NT2/D1 (cell line): ENCODE data around the gene SUN5.

Experiments used
- DNase-seq: peaks from one replicate; pipeline ENCODE4 v3.0.0-alpha.2; 2011; ENCODE audit warnings: low read depth, low spot score
- H3K27me3 ChIP-seq: 2 replicates; pipeline ENCODE4 v1.6.0; 2011; ENCODE audit warnings: mild to moderate bottlenecking; ENCODE audit not compliant: insufficient read length, insufficient read depth
- H3K36me3 ChIP-seq: 2 replicates; pipeline ENCODE4 v1.6.1; 2011; ENCODE audit warnings: mild to moderate bottlenecking, low read length, mixed read lengths; ENCODE audit not compliant: insufficient read depth, insufficient read length
- H3K4me1 ChIP-seq: 2 replicates; pipeline ENCODE4 v1.5.1; 2011; ENCODE audit not compliant: insufficient read depth, insufficient read length
- H3K4me3 ChIP-seq: 2 replicates; pipeline ENCODE4 v1.5.1; 2011; ENCODE audit warnings: low read depth; ENCODE audit not compliant: insufficient read length
- H3K9ac ChIP-seq: 2 replicates; pipeline ENCODE4 v1.6.0; 2011; ENCODE audit warnings: low read depth; ENCODE audit not compliant: insufficient read length
- H3K9me3 ChIP-seq: 2 replicates; pipeline ENCODE4 v1.5.1; 2011; ENCODE audit warnings: mild to moderate bottlenecking, low read length; ENCODE audit not compliant: insufficient read depth
- SUZ12 ChIP-seq: IDR thresholded peaks from 2 replicates; pipeline ENCODE4 v1.6.1; 2011; ENCODE audit not compliant: insufficient read length, insufficient read depth; ENCODE audit errors: extremely low read depth
- YY1 ChIP-seq: IDR thresholded peaks from 2 replicates; pipeline ENCODE4 v1.6.1; 2011; ENCODE audit not compliant: insufficient read length, insufficient read depth
- ZNF274 ChIP-seq: IDR thresholded peaks from 2 replicates; pipeline ENCODE4 v1.6.1; 2011; ENCODE audit warnings: mild to moderate bottlenecking, low read depth, low read length

The SUN5 gene

GRCh38 chr20:33016581-33017109, 12.4 kb upstream of the SUN5 start:
- Histone ChIP-seq H3K9me3 (no peaks in the 10 kb centered on the region), H3K36me3 (no peaks in the 10 kb centered on the region), H3K4me1 (peaks cover 8% of the 10 kb centered on the region), H3K27me3 (peaks cover 3% of the 10 kb centered on the region), H3K9ac (no peak overlapping the region), H3K4me3 (no peak overlapping the region)
- no peak for DNase-seq
- no peak for TF ChIP-seq ZNF274

GRCh38 chr20:33015700-33016580, 11.7 kb upstream of the SUN5 start:
- TF ChIP-seq SUZ12 (no peak), ZNF274 (no peak), YY1 (no peak)
- no peak for DNase-seq
- peaks cover 8% of the 10 kb centered on the region for H3K4me1 ChIP-seq
- no peak overlapping the region for H3K9ac ChIP-seq
- peaks cover 3% of the 10 kb centered on the region for H3K27me3 ChIP-seq
- H3K9me3 ChIP-seq: no peaks in the 10 kb centered on the region
- H3K4me3 ChIP-seq: no peak overlapping the region
- no peaks in the 10 kb centered on the region for H3K36me3 ChIP-seq

DNA sequence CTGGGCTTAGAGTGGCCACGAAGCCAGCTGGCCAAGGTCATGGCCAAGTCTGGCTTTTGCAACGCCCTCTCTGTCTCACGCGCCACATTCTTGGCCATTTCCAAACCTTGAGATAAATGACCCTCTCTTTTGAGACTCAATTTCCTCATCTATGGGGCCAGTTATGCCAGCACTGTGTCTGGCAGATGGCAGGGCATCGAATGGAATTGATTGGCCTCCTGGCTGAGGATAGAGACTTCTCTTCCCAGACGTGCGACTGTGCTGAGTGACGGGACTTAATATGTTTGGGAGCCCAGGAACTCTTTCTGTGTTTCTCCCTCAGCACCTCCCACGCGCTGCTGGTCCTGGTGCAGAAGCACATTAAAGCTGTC, 10.9 kb upstream of the SUN5 start:
- no peak for TF ChIP-seq YY1
- no peak for TF ChIP-seq SUZ12
- TF ChIP-seq ZNF274: no peak
- DNase-seq: no peak
- Histone ChIP-seq H3K36me3 (no peaks in the 10 kb centered on the region), H3K4me3 (no peak overlapping the region), H3K4me1 (peaks cover 8% of the 10 kb centered on the region), H3K9ac (no peak overlapping the region), H3K9me3 (no peaks in the 10 kb centered on the region), H3K27me3 (peaks cover 6% of the 10 kb centered on the region)

- H3K27me3 ChIP-seq: peaks cover 6% of the 10 kb centered on the region
- H3K9ac ChIP-seq: no peak overlapping the region
- H3K36me3 ChIP-seq: no peaks in the 10 kb centered on the region
- TF ChIP-seq ZNF274: no peak
- TF ChIP-seq SUZ12: no peak
- TF ChIP-seq YY1: no peak
- peak; percentile 16 for DNase-seq
- H3K9me3 ChIP-seq: no peaks in the 10 kb centered on the region
- H3K4me3 ChIP-seq: no peak overlapping the region
- peaks cover 10% of the 10 kb centered on the region for H3K4me1 ChIP-seq
Measured at GRCh38 chr20:33014336-33015113, 10.3 kb upstream of the SUN5 start.

DNA sequence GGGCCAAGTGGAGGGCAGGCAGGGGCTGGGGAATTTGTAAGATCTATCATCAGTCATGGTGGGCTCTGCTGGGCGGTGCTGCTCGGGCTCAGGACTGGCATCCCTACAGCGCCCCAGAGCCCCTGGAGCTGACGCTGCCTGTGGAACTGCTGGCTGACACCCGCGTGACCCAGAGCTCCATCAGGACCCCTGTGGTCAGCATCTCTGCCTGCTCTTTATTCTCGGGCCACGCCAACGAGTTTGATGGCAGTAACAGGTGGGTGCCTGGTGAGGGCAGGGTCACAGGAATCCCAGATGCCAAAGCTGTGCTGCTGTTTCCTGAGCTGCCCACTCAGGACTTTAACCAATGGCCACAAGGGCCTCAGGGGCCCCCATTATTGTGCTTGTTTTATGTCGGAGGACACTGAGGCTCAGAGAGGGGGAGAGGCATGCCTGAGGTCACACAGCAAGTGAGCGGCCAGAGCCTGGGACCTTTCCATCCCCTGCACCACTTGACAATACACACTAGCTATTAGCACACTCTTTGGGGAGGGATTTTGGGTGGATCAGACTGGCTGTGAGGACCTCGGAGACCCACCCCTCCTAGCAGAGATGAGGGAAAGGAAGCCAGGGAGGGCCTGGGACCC, 9.6 kb upstream of the SUN5 start:
- H3K9me3 ChIP-seq: no peaks in the 10 kb centered on the region
- H3K4me1 ChIP-seq: peaks cover 10% of the 10 kb centered on the region
- H3K27me3 ChIP-seq: peaks cover 6% of the 10 kb centered on the region
- no peak overlapping the region for H3K9ac ChIP-seq
- no peak overlapping the region for H3K4me3 ChIP-seq
- TF ChIP-seq SUZ12: no peak
- no peak for TF ChIP-seq YY1
- no peak for TF ChIP-seq ZNF274
- H3K36me3 ChIP-seq: no peaks in the 10 kb centered on the region
- DNase-seq: no peak

- Histone ChIP-seq H3K9me3 (no peaks in the 10 kb centered on the region), H3K4me3 (no peak overlapping the region), H3K36me3 (no peaks in the 10 kb centered on the region), H3K9ac (no peak overlapping the region), H3K27me3 (peaks cover 3% of the 10 kb centered on the region), H3K4me1 (peaks cover 10% of the 10 kb centered on the region)
- TF ChIP-seq YY1: no peak
- TF ChIP-seq ZNF274: no peak
- no peak for TF ChIP-seq SUZ12
- DNase-seq: no peak
Measured at GRCh38 chr20:33012327-33013189, 8.3 kb upstream of the SUN5 start.
